HG03039 (cell line): ENCODE results near the gene GNB4.

Experiments
- ATAC-seq: cut with Tn5 transposase; IDR thresholded peaks from one replicate; pipeline ENCODE4 v1.9.1; 2021; ENCODE audit warnings: mild to moderate bottlenecking, moderate library complexity; ENCODE audit not compliant: unreplicated experiment

GNB4 gene

GRCh38 chr3:179451265-179452175 is at the start of gene GNB4:
TSS of gene GNB4 (minus strand) at chr3:179451470. CDS start at chr3:179426200, 25,270 bp downstream.
- ATAC-seq: peak; percentile 76

GRCh38 chr3:179495483-179495882 is 44.2 kb upstream of the GNB4 start:
- ATAC-seq: no peak

DNA sequence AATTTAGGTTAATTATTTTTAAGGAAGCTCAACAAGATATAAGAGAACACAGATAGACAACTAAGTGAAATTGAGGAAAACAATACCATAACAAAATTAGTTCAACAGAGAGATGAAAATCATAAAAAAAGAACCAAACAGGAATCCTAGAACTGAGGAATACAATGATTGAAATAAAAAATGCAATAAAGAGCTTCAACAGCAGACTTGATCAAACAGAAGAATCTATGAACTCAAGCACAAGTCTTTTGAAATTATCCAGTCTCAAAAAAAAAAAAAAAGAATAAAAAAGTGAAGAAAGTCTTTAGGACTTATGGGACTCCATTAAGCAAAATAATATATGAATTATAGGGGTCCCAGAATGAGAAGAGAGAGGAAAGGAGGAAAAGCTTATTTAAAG is 42.0 kb upstream of the GNB4 start:
- no peak for ATAC-seq

GRCh38 chr3:179488213-179488612 is 36.9 kb upstream of the GNB4 start:
- ATAC-seq: no peak

- ATAC-seq: no peak
Observed at GRCh38 chr3:179486806-179487205, 35.5 kb upstream of the GNB4 start.

- ATAC-seq: no peak
Observed at GRCh38 chr3:179482857-179483256, 31.6 kb upstream of the GNB4 start.

- no peak for ATAC-seq
Observed at GRCh38 chr3:179476215-179476614, 24.9 kb upstream of the GNB4 start.

DNA sequence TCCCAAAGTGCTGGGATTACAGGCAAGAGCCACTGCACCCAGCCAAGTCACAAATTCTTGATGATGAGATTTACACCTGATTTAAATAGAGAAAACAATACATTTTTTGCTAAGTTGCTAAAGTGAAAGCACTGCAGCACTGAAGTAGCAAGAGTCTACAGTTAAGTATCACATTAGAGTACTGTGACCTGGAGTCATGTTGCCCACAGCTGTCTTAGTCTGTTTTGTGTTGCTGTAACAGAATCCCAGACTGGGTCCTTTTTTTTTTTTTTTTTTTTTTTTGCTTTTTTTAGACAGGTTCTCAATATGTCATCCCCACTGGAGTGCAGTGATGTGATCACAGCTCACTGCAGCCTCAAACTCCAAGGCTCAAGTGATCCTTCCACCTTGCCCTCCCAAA is 23.2 kb upstream of the GNB4 start:
- ATAC-seq: no peak

DNA sequence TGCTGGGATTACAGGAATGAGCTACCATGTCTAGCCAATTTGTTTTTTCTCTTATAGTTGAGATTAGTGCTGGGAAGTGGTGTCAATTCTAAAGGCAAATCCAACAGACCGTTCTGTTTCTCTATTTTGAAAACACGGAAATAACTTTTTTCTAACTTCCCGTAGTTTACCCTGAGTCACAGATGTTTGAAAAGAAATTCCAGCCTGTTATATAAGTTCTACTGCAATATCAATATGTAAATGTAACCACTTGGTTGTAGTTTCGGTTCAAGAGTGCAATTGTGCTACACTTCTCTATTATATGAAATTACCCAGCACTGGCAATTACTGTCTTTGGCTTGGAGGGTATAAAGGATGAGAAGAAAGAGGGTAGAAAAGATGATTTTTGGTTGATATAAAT is 22.3 kb upstream of the GNB4 start:
- no peak for ATAC-seq

- no peak for ATAC-seq
Observed at GRCh38 chr3:179464323-179465092, 13.2 kb upstream of the GNB4 start.

- ATAC-seq: no peak
Observed at GRCh38 chr3:179463319-179463718, 12.0 kb upstream of the GNB4 start.

DNA sequence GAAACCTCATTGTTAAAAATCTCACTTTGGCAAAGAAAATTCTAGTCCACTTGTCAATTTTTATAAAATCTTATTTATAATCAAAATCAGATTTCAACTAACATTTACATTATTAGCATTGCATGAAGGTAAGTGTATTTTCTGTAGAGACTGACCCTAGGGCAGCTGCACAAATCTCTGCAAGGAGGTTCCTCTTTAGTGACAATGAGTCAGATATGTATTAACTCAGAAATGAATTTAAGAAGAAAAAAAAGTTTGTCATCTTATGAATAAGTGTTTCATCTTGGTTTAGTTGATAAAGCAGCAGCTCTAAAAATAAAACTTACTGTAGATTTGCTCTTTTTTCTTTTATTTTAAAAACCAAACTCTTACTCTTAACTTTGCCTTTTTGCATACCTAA is 9.0 kb upstream of the GNB4 start:
- ATAC-seq: no peak

DNA sequence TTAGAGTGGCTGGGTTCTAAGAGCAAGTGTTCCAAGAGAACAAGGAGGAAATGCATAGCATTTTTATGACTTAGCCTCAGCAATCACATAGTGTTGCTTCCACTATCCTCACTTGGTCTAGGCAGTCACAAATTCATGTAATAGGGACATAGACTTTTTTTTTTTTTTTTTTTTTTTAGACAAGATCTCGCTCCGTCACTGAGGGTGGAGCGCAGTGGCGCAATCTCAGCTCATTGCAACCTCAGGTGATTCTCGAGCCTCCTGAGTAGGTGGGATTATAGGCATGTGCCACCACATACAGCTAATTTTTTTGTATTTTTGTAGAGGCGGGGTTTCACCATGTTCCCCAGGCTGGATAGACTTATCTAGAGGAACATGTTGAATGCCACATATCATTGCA is 4.7 kb upstream of the GNB4 start:
- ATAC-seq: no peak

DNA sequence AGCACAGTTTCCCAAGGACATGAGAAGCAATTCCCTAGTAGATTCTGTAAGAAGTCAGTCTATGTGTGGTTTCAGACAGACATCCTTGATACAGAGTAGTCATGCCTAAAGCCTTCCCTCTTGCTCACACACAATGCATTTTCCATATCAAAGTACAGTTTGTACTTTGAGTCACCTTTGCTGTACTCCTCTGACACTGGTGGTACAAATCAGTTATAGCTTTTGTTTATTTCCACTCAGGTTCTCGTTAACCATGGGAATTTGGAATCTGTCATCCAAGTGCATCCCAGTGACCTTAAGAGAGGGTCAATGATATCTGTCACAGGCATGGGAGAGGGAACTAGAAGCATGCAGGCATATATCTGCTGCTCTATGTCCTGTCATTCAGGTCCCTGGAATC is 3.6 kb upstream of the GNB4 start:
- no peak for ATAC-seq

DNA sequence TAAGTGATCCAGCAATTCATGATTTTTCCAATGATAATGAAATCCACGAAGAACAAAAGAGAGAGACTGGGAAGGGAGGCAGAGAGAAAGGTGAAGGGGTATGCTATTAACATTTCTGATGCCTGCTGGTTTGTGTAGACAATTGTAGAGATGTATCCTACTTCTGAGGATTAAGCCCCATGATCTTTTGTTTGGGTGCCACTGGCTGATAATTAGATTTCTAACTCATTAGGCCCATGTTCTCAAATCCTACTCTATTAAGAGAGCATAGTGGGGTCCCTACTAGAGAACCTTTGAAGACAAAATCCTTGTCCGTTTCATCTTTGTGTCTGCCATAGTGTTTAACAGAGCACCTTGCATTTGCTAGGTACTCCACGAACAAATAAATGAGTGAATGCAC is 2.7 kb upstream of the GNB4 start:
- no peak for ATAC-seq

GRCh38 chr3:179452872-179453271 is 1.6 kb upstream of the GNB4 start:
- ATAC-seq: no peak

DNA sequence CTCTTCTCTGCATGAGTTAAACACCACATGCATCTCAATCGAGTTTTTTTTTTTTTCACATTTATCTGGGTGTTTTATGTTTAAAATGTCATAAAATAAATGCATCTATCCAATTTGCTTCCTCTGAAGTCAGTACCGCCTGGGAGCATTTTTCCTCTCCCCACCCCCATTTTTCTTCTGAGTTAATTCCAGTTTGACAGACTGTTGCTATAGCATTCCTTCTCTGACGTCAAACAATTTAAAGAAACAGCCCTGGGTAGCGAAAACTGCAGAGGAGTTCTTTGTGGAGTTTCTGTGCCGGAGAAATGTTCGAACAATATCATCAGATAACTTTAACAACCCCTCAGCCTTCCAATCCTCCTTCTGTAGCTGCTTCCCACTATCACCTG is 900 bp upstream of the GNB4 start:
- no peak for ATAC-seq

DNA sequence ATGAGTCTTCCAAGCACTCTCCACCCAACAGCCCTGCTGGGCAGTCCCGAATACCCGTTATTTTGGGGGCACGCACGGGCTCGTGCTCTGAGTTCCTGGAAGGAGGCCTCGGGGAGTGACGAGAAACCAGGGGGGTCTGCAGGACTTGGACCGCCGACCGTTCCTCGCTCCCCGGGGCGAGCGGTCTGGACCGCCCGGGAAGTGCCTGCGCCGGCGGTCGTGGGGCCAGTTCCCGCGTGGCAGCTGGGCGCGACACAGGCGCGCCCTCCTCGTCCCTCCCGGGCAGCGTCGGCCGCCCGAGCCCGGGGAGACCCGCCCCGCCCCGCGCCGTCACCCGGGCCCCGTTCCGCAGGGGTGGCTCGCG is 387 bp downstream of the GNB4 start:
- ATAC-seq: peak; percentile 30

GRCh38 chr3:179450261-179450701 is 989 bp downstream of the GNB4 start:
- ATAC-seq: no peak

GRCh38 chr3:179449636-179450035 is 1.6 kb downstream of the GNB4 start:
- no peak for ATAC-seq

GRCh38 chr3:179447251-179447650 is 4.0 kb downstream of the GNB4 start:
- no peak for ATAC-seq

- ATAC-seq: no peak
Observed at GRCh38 chr3:179446501-179446900, 4.8 kb downstream of the GNB4 start.
